ENCODE measurements around the gene CNTNAP2.
"Not testable (repeated sequence)": the region's sequence is repeated elsewhere in the genome, so short reads cannot be mapped to it uniquely, and the experiment has no call there.

CNTNAP2 gene

DNA sequence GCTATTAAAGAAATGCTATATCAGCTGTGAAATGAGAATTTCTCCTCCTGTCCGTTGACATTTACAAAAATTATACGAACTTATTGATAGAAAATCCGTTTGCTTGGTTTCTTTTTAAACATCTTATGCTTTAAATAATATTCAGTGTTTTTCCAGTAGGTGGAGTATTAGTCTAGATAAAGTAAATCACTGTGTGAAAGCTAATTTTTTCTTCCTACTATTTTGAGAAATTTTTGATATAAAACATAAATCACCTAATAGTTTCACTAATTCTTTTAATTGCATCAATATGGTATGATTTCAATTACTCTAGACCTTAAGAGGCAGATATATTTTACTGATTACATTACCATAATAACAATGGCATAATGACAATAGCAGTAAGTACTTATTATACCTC lies 2138.7 kb downstream of the CNTNAP2 start:
- no peak for DNase-seq

DNA sequence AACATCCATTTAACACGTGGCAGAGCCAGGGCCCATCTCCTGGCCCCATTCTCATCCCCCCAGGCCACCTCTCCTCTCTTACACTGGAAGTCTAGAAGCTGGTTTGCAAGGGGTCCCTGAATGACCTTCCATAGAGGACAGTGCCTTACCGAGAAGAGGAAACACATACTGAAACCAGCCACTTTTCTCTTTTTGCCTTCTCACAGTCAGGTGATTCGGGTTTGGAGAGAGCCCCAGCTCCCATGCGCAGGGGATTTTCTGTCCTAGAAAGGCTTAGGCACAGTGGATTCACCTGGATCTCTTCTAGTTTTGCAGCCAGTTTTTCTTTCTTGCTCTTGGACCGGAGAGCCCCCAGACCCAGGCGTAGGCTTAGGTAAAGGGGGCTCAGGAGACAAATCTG lies 2139.8 kb downstream of the CNTNAP2 start:
- DNase-seq = no peak

DNA sequence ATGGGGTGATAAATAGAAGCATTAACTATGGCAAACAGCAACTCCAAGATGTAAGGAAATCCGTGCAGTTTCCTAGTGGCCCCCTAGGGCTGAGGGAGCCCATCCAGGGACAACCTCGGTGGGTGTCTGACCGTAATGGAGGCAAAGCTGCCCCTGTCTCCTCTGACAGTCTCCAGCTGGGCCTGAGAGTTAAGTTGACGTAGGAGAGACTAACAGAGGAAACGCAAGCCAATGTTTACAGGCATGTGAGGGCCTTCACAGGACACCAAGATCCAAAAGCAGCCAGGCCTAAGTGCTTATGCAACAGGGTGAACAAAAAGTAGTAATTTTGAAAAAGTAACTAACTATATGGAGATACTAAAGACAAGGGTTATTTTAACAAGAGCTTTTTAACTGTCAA lies 2144.0 kb downstream of the CNTNAP2 start:
- no peak for DNase-seq

DNA sequence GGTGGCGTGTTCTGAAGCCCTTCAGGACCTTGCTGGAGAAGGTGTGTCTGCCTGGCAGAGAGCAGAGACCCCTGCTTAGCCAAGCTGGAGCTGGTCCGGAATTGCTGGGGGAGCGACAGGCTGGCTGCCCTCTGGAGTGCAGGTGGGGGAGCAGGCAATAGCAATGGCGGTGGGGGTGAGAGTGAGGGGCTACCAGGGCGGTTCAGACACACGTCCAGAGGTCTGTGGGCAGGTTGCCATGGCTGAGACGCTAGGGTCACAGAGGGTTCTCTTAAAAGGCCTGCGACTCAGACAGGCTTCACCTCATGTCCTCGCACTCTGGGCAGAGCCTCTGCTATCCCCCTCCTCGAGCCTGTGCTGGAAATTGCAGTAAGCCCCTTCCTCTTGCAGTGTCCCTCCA lies 2144.9 kb downstream of the CNTNAP2 start:
- DNase-seq = no peak

DNA sequence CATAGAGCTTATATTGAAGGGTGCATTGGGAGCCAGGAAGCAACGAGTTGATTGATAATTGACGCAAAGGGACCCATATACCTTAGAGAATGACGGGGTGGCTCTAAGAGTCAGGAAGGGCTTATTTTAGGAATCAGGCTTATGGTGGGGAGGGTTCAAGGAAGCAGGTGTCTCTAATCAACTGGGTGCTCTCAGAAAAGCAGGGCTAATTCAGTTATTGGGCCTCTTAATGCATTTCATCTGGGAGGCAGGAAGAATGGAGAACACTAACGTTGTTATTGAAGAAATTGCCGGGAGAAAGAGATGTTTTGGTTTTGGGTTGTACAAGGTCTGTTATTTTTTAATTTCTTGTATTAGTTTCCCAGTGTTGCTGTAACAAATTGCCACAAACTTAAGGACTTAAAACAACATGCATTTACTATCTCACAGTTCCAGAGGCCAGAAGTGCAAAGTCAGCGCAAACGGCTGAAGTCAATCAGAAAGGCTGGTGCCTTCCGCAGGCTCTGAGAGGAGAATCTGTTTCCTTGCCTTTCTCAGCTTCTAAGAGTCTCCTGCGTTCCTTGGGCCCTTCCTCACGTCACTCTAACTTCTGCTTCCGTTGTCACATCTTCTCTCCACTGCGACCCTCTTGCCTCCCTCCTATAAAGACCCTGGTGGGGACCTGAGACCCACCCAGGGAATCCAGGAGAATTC lies 2145.5 kb downstream of the CNTNAP2 start:
- no peak for DNase-seq

DNA sequence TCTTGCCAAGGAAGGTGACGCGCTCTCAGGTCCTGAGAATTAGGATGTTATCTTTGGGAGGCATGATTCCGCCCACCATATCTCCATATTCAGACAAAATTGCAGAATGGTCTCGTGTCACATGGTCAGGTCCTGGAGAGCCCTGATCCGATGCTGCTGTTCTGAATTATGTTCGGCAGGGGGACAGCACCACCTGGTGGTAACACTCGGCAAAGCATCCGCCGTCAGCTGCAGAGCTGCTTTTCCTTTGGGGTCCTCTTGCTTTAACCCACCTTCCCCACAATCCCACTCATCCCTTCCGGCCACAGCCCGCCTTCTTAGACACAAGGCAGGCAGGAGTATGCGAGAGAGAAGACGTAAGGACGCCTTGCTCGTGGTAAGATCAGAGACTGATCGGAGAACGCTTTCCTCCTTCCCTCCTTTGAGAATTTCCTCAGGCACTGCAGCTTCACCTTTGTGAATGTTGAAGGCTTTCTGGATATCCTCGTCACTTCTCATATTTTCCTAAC lies 2146.2 kb downstream of the CNTNAP2 start:
- peak; percentile 67 for DNase-seq

DNA sequence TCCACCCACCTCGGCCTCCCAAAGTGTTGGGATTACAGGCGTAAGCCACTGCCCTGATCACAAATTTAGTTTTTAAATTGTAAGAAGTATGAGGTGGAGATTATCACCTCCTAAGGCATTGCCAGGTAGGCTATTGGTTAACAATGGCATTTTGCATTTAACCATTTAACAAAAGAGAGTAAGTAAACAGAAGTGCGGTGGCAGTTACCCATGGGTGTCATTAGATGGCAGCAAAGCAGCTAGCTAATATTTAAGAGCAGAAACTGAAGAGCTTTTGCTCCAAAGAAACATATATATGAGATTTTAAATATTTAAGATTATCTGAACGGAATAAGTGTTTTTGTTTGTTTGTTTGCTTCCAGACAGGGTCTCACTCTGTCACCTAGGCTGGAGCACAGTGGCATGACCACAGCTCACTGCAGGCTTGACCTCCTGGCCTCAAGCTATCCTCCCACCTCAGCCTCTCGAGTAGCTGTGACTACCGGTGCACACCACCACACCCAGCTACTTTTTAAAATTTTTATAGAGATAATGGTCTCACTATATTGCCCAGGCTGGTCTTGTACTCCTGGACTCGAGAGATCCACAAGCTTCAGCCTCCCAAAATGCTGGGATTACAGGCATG lies 2148.4 kb downstream of the CNTNAP2 start:
- DNase-seq = no peak

DNA sequence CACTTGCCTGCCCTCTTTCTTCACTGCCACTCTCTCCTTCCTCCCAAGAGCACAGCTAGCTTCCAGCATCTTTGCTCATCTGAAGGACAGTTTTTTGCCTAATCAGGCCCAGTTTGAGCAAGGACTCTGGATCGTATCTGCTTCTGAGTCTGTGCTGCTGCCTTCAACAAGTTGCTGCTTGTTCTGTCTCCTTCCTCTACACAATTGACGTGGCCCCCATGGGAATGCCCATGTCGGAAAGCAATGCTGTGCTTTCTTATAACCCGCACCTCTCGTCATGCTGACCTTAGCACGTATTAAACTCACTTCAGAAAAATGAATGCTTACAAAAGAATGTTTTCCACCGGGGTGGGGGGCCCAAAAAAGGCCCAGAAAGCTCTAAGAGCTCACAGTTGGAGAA lies 2149.3 kb downstream of the CNTNAP2 start:
- no peak for DNase-seq

DNA sequence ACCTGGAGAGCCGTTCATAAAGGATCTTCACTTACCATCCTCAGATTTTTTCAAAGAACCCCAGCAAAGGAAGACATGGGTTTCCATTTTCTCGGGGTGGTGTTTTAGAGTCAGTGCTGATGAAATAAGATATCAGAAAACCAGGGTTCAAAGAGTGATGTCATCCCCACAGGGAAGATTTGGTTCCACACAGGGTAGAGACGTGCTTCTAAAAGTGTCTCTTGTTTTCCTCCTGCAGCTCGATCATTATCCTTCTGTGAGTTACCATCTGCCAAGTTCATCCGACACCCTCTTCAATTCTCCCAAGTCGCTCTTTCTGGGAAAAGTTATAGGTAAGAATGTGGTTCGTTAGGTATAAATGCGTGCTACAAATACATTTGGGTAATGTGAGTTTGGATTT lies 2150.2 kb downstream of the CNTNAP2 start:
- DNase-seq = no peak

DNA sequence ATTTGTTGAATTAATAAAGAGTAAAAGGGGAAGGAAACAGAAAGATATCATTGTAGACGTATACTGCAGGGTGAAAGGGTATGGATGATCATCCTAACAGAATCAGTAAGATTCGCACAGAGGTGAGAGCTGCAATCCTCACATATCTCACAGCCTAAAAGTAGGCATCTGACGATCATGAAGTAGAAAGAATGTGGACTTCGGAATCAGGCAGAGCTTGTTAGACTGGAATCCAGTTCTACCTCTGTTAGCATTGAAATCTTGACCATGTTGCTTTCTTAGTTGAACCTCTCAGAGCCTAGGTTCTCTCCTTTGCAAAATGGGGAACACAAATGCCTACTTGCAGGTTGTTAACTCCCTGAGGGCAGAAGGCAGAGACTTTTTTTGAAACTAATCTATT lies 2154.0 kb downstream of the CNTNAP2 start:
- DNase-seq = no peak

DNA sequence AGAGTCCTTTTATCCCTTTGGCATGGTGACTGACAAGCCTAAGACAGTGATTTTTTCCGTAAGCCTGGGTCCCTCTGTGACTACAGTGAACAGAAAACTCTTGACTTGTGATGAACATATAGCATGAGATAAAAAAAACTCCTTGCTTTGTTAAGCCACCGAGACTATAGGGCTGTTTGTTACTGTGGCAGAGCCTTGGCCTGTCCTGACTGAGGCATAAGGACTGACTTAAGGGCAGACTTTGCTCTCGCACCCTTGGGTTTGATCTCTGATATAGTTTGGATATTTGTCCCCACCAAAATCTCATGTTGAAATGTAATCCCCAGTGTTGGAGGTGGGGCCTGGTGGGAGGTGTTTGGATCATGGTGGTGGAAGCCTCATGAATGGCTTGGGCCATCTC lies 2157.5 kb downstream of the CNTNAP2 start:
- DNase-seq = no peak

DNA sequence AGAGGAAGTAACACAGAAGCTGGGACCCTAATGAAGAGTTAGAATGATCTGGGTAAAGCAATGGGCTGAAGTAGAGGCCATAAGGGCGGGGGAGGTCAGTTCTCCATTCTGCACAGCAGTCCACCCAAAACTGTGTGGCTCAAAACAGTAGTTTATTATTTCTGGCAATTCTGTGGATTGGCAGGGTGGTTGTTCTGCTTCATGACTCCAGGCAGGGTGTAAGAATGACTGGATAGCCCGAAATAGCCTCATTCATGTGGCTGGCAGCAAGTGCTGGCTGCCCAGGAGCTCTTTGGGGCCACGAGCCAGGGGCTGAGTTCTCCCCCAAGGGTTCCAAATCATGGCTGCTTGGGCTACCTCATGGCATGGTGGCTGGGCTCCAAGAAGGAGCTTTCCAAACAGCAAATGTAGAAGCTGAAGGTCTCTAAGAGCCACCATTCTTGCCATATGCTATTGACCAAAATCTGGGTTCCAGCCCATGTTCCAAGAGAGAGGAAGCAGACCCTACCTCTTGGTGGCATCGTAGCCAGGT lies 2158.8 kb downstream of the CNTNAP2 start:
- DNase-seq = no peak

DNA sequence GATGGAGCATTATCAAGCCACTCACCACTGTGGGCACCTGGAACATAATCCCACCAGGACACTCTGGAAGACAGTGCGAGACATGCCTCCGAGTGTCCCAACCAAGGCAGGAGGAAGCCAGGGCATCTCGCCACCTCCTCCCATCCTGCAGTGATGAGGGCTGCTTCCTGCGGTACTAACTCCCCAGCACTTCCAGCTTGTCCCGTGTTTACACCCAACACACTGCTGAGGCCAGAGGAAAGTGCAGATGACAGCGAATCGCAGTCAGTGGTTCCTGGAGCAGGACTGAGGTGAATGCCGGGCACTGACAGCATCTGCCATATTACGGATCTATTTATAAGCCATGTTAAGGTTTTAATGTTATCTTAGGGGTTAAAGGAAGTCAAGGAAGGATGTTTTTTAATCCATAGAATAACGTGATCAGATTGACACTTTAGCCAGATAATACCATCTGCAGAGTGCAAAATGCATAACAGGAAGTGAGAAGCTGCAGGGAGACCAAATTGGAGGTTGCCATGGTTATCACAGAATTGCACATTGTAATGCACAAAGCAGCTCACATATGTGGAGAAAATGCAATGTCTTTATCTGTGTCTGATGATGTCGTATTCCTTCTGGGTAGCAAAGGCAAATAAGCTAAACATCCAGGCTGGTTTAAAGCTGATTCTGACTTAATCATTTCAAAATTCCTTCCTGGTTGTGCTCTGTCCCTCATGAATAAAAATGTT lies 2159.9 kb downstream of the CNTNAP2 start:
- no peak for DNase-seq

DNA sequence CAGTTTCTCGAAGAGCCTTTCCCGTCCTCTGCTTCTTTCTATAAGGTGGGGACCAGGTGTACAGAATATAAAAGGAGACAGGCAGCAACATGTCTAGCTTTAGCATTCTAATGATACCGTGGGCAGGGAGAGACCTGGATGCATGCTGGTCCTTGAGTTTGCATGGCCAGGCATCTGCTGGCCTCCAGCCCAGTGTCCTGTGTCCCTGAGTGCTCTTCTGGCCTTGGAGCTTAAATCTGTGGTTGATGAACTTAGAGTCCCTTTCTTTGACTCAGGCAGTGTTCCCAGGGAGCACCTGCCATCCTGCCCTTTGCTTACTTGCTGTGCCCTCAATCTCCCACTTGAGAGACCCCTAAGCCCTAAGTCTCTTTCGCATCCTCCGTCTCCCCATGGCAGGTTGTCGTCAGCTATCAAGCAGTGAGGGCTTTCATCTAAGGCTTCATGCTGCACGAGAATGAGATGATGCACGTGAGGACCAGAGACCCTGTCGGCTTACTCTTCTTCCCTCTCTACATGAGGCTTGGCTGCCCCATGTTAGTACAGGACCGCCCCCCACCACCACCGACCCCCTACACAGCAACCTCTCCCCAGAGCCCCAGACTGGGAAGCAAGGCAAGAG lies 2160.6 kb downstream of the CNTNAP2 start:
- DNase-seq = no peak

DNA sequence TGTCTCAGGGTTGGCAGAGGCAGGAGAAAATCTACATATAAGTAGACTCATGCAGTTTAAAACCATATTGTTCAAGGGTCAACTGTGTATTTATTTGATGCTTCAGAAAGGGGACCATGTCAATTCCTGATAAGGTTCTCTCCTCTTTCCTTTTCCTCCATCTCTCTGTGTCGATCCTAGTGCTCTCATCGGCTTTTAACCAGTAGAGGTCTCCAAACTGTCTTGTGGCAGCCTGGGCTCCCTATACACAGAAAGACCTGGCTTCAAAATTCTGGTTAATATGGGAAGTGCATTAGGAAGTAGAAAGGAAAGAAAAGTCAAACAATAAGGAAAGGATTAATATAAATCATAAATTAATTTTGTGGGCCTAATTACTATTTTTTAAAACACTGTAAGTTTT lies 2169.5 kb downstream of the CNTNAP2 start:
- no peak for DNase-seq

DNA sequence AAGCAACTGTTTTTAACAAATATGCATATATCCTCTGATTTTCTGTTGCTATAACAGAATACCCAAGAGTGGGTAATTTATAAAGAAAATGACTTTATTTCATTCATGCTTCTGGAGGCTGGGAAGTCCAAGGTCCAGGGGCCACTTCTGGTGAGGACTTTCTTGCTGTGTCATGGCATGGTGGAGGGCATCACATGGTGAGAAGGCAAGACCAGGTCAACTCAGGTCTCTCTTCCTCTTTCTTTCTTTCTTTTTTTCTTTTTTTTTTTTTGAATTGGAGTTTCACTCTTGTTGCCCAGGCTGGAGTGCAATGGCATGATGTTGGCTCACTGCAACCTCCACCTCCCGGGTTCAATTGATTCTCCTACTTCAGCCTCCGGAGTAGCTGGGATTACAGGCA lies 2170.9 kb downstream of the CNTNAP2 start:
- no peak for DNase-seq

DNA sequence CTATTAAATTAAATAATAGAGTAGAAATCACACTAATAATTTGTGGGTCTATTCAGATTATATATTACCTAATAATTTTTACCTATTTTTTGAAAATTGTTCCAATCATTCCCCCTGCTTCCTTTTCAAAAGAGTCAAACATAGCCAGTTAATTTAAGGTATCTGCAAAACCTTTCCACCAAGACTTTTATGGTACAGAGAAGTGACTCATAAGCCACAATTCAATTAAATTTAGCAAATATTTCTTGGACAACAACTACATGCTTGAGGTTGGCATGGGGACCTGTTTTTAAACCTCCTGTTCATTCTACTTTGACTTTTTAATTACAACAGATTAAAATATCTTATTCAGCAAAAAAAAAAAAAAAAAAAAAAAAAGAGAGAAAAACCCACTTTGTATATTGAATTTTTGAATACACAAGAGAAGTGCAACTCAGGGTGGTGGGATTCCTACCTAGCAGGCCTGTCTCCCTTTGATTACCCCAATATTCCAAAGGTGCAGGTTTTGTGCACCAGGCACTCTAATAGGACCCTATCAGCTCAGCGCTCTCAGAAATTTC lies 2172.1 kb downstream of the CNTNAP2 start:
- DNase-seq = no peak

DNA sequence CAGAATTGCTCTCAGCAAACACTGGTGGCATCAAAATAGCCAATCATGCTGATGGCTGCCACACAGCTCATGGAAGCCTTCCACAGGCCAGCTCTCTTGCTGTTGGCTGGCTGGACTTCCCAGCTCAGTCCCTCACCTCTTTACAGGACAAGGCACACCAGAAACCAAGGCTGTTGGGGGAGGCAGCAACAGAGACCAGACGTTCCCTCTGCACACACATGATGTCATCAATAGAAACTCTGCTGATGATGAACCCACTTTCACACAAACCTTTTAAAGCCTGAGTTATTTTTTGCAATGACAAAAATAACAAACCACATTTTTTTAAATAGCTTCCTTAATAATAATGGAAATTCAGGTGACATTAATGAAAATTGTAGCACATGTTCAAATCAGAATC lies 2173.0 kb downstream of the CNTNAP2 start:
- no peak for DNase-seq

DNA sequence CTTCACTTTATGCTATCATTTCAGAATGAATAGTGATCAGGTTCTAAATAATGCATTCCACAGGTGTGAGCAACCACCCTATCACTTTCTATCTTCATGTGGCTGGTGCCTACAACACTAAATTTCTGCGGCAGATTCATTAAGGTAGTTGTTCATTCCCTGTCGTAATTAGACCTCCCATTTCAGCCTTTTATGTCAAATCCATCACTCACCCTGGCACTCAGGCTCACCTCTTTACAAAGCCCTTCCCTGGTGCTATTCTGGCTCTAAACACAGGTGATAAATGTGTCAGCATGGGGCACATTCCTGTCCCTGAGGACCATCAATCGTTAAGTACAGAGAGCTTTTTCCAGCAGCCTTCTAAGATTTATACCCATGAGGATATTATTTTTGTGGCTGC lies 2173.9 kb downstream of the CNTNAP2 start:
- DNase-seq = no peak

DNA sequence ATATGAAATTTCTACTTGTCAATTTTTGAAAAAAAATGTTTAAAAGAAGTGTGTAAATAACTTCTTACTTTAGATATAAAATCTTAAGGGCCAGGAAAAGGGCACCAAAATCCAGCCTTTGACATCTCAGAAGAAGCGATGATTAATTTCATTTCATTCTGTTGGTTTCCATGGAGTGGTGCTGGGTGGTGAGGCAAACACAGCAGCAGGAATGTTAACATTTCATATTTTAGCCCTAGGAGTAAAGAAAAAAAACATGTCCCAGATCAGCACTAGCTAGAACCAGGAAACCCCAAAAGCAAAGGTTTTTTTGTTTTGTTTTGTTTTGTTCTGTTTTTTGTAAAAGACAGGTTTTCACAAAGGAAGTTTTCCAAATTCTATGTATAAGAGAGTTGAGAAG lies 2175.2 kb downstream of the CNTNAP2 start:
- no peak for DNase-seq

DNA sequence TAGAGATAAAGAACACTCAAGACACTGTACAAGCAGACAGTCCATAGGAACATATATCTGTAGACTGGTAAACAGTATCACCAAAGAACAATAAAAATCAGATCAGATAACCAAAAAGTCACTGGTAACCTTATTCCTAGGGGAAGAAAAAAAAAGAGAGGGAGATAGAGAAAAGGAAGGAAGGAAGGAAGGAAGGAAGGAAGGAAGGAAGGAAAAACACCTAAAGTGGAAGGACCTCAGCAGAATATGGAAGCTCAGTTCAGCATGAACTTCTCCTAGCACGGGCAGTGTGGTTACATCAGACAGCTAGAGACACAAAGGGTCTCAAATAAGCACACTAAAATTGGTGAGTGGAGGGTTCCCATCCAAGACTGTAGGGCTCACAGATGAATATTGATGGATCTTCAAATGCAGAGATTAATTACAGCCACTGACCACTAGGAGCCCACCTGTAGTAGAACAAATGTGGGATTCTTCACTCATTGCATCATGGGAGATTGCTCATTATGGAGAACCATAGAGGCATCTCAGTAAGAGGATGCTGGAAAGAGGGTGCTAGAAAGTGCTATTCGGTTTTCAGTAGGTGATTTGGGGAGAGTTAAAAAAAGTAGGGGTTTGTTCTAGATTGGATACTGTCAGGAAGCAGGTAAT lies 2180.5 kb downstream of the CNTNAP2 start:
- no peak for DNase-seq

DNA sequence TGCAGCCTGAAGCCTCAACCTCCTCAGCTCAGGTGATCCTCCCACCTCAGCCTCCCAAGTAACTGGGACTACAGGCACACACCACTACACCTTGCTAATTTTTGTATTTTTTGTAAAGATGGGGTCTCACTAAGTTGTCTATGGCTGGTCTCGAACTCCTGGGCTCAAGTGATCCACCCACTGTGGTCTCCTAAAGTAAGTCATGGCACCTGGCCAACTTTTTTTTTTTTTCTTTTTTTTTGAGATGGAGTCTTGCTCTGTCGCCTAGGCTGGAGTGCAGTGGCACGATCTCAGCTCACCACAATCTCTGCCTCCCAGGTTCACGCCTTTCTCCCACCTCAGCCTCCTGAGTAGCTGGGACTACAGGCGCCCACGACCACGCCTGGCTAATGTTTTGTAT lies 2182.2 kb downstream of the CNTNAP2 start:
- not testable (repeated sequence) for DNase-seq

All from activated naive CD4-positive, alpha-beta T cell treated with anti-CD3 and anti-CD28 coated beads, Interleukin-2, amount 50 U/mL, for 16 hours (primary cell).